ENCODE results near the gene HCAR3.

GRCh38 chr12:122749569-122750332 lies 33.1 kb upstream of the HCAR3 start:
- TF ChIP-seq TAF1 (IDR thresholded peaks at IDR 0.05; ENCODE audit: low read depth, low read length) = no peak
- TF ChIP-seq POLR2A (IDR thresholded peaks at IDR 0.05; ENCODE audit: low read depth, low read length) = no peak
- no peak for TF ChIP-seq POLR2AphosphoS5 (IDR thresholded peaks at IDR 0.05; ENCODE audit: low read depth, low read length)
- no peak for TF ChIP-seq SPI1 (IDR thresholded peaks at IDR 0.05; ENCODE audit: low read depth, low read length)
- no peak for TF ChIP-seq PAX5 (IDR thresholded peaks at IDR 0.05; ENCODE audit: insufficient read depth, low read length, severe bottlenecking)
- no peak for TF ChIP-seq POU2F2 (IDR thresholded peaks at IDR 0.05; ENCODE audit: low read depth, low read length)

All from GM12891 (cell line).